H1 (cell line): ENCODE data around the gene ELAVL2. TPM values are rescaled to one million over a fixed set of nuclear protein-coding genes. Genes with fewer than 3 reads are reported as not detected.

Source experiments
- CTCF ChIA-PET: fragments of 300-600 bp; sonication (Branson Sonifier 250); formaldehyde crosslinking; loops from one replicate; lab custom pipeline; 2021; ENCODE audit not compliant: partially characterized antibody; lab: Charles Lee
- POLR2A ChIA-PET: fragments of 300-600 bp; sonication (Branson Sonifier 250); formaldehyde crosslinking; loops from one replicate; lab custom pipeline; 2021; ENCODE audit warnings: inconsistent platforms; ENCODE audit not compliant: partially characterized antibody; lab: Charles Lee
- DNase-seq, 2 experiments: peaks; one replicate each; pipeline versions ENCODE4 v3.0.0 to v3.0.0-alpha.2; 2010 to 2022; ENCODE audit warnings: low spot score in 2 of 2, low read depth in 1 of 2, mixed read lengths in 1 of 2
- FAIRE-seq: peaks from 2 replicates; lab custom pipeline; 2011; peaks lifted over from hg19 to GRCh38; lab: Jason Lieb, UNC
- H2AFZ ChIP-seq: 2 replicates; pipeline ENCODE4 v1.8.1; 2012; ENCODE audit warnings: low read length, inconsistent platforms
- H2AK5ac ChIP-seq: 2 replicates; pipeline ENCODE4 v1.6.1; 2013; ENCODE audit warnings: low read depth, low read length
- H2BK120ac ChIP-seq: replicated peaks from 2 replicates; pipeline ENCODE3; 2013; ENCODE audit warnings: low read depth, low read length, inconsistent platforms
- H2BK12ac ChIP-seq: 2 replicates; pipeline ENCODE4 v1.6.1; 2013; ENCODE audit warnings: low read depth, low read length
- H2BK15ac ChIP-seq: 2 replicates; pipeline ENCODE4 v1.6.1; 2013; ENCODE audit warnings: low read length
- H2BK20ac ChIP-seq: 2 replicates; pipeline ENCODE4 v1.6.1; 2013; ENCODE audit warnings: low read length
- H2BK5ac ChIP-seq: 2 replicates; pipeline ENCODE4 v1.6.1; 2013; ENCODE audit warnings: low read depth, low read length
- H3K14ac ChIP-seq: 2 replicates; pipeline ENCODE4 v1.6.1; 2013; ENCODE audit warnings: inconsistent platforms; ENCODE audit not compliant: insufficient read length
- H3K18ac ChIP-seq: 2 replicates; pipeline ENCODE4 v1.6.1; 2013; ENCODE audit warnings: low read length; ENCODE audit errors: extremely low read depth
- H3K23ac ChIP-seq: 2 replicates; pipeline ENCODE4 v1.6.1; 2013; ENCODE audit warnings: inconsistent platforms; ENCODE audit not compliant: insufficient read length
- H3K23me2 ChIP-seq: 2 replicates; pipeline ENCODE4 v1.6.1; 2013; ENCODE audit warnings: low read depth, low read length
- H3K27ac ChIP-seq: 2 replicates; pipeline ENCODE4 v1.6.1; 2011; ENCODE audit warnings: low read depth, low read length, inconsistent platforms
- H3K27me3 ChIP-seq, 4 experiments: replicated peaks in 1 of 4; 1 replicate in 1 of 4; 2 replicates in 3 of 4; pipeline versions ENCODE4 v1.6.1 to v1.8.1; 2011 to 2013; ENCODE audit warnings: low read length in 3 of 4, mild to moderate bottlenecking in 3 of 4, inconsistent platforms in 2 of 4, mixed read lengths in 2 of 4, moderate library complexity in 1 of 4; ENCODE audit not compliant: control insufficient read depth in 3 of 4, insufficient read depth in 3 of 4; ENCODE audit errors: extremely low read depth in 1 of 4
- H3K36me3 ChIP-seq, 4 experiments: 2 replicates each; pipeline versions ENCODE4 v1.6.1 to v1.8.1; 2011 to 2013; ENCODE audit warnings: mild to moderate bottlenecking in 4 of 4, low read length in 3 of 4, moderate library complexity in 2 of 4, control low read depth in 1 of 4, inconsistent platforms in 1 of 4; ENCODE audit not compliant: insufficient read depth in 4 of 4, control insufficient read depth in 2 of 4
- H3K4ac ChIP-seq: replicated peaks from 2 replicates; pipeline ENCODE3; 2013; ENCODE audit warnings: low read length, low read depth, mixed read lengths, inconsistent platforms; ENCODE audit not compliant: insufficient read length
- H3K4me1 ChIP-seq, 4 experiments: replicated peaks in 1 of 4; 1 replicate in 1 of 4; 2 replicates in 3 of 4; pipeline versions ENCODE4 v1.6.1 to v1.8.1; 2011 to 2013; ENCODE audit warnings: low read length in 3 of 4, inconsistent platforms in 2 of 4, mixed read lengths in 1 of 4; ENCODE audit not compliant: insufficient read depth in 4 of 4, control insufficient read depth in 3 of 4
- H3K4me2 ChIP-seq, 2 experiments: 2 replicates each; pipeline versions ENCODE4 v1.6.1 to v1.8.1; 2011 to 2013; ENCODE audit warnings: low read depth in 2 of 2, low read length in 2 of 2, control low read depth in 1 of 2, inconsistent platforms in 1 of 2, mild to moderate bottlenecking in 1 of 2; ENCODE audit not compliant: insufficient read depth in 1 of 2
- H3K4me3 ChIP-seq, 4 experiments: fragments of 200-600, 300-600 bp in 1 of 4; sonication (generic), shearing (Covaris generic), sonication (Bioruptor Twin) in 1 of 4; 2 replicates each; pipeline versions ENCODE4 v1.5.1 to v1.8.1; 2011 to 2016; ENCODE audit warnings: low read length in 4 of 4, low read depth in 3 of 4, control low read depth in 2 of 4, inconsistent platforms in 2 of 4, mild to moderate bottlenecking in 2 of 4, mixed read lengths in 1 of 4, moderate library complexity in 1 of 4; ENCODE audit not compliant: insufficient read depth in 2 of 4; ENCODE audit errors: extremely low read depth in 1 of 4
- H3K56ac ChIP-seq: replicated peaks from 2 replicates; pipeline ENCODE3; 2013; ENCODE audit warnings: low read depth, mild to moderate bottlenecking, mixed read lengths, low read length, inconsistent platforms; ENCODE audit not compliant: insufficient read length
- H3K79me1 ChIP-seq: 2 replicates; pipeline ENCODE4 v1.6.1; 2013; ENCODE audit warnings: low read depth, low read length, control low read depth
- H3K79me2 ChIP-seq, 2 experiments: 2 replicates each; pipeline versions ENCODE4 v1.6.1 to v1.8.1; 2012 to 2013; ENCODE audit warnings: low read length in 2 of 2, mild to moderate bottlenecking in 2 of 2, inconsistent platforms in 1 of 2; ENCODE audit not compliant: insufficient read depth in 2 of 2, control insufficient read depth in 1 of 2
- H3K9ac ChIP-seq, 4 experiments: replicated peaks in 1 of 4; 1 replicate in 1 of 4; 2 replicates in 3 of 4; pipeline versions ENCODE4 v1.6.1 to v1.8.1; 2011 to 2013; ENCODE audit warnings: low read depth in 3 of 4, low read length in 3 of 4, control low read depth in 2 of 4, mild to moderate bottlenecking in 2 of 4, moderate library complexity in 2 of 4, inconsistent platforms in 1 of 4; ENCODE audit errors: extremely low read depth in 1 of 4
- H3K9me3 ChIP-seq, 2 experiments: 2 replicates each; pipeline versions ENCODE4 v1.6.1 to v1.8.1; 2012 to 2013; ENCODE audit warnings: mild to moderate bottlenecking in 2 of 2, moderate library complexity in 2 of 2, control low read depth in 1 of 2, inconsistent platforms in 1 of 2, low read depth in 1 of 2, low read length in 1 of 2, mixed read lengths in 1 of 2; ENCODE audit not compliant: insufficient read depth in 2 of 2
- H4K20me1 ChIP-seq, 2 experiments: replicated peaks in 1 of 2; 2 replicates each; pipeline versions ENCODE3 to v1.8.1; 2011 to 2013; ENCODE audit warnings: inconsistent platforms in 2 of 2, low read length in 2 of 2, mild to moderate bottlenecking in 1 of 2; ENCODE audit not compliant: insufficient read depth in 2 of 2, control insufficient read depth in 1 of 2
- H4K5ac ChIP-seq: 2 replicates; pipeline ENCODE4 v1.6.1; 2013; ENCODE audit warnings: low read length, low read depth, mixed read lengths, inconsistent platforms; ENCODE audit not compliant: insufficient read length
- H4K8ac ChIP-seq: 2 replicates; pipeline ENCODE4 v1.8.0; 2013; ENCODE audit warnings: mild to moderate bottlenecking, moderate library complexity, low read length, inconsistent platforms; ENCODE audit not compliant: insufficient read depth; ENCODE audit errors: extremely low read depth
- H4K91ac ChIP-seq: replicated peaks from 2 replicates; pipeline ENCODE3; 2013; ENCODE audit warnings: low read length, mixed read lengths, inconsistent platforms; ENCODE audit not compliant: insufficient read length
- BACH1 ChIP-seq: IDR thresholded peaks from 2 replicates; pipeline ENCODE4 v1.6.1; 2012; ENCODE audit warnings: low read length, improper control_type of control experiment
- CHD1 ChIP-seq: IDR thresholded peaks from 2 replicates; pipeline ENCODE4 v1.6.1; 2012; ENCODE audit warnings: low read depth, low read length, improper control_type of control experiment
- KDM4A ChIP-seq: IDR thresholded peaks from one replicate; pipeline ENCODE4 v1.7.1; 2012; ENCODE audit warnings: low read depth, mild to moderate bottlenecking, moderate library complexity, low read length, inconsistent platforms; ENCODE audit not compliant: severe bottlenecking
- NRF1 ChIP-seq: IDR thresholded peaks from 2 replicates; pipeline ENCODE4 v1.6.1; 2011; ENCODE audit warnings: mild to moderate bottlenecking, low read depth, low read length, improper control_type of control experiment
- SIX5 ChIP-seq: IDR thresholded peaks from 2 replicates; pipeline ENCODE4 v1.6.1; 2011; ENCODE audit warnings: mild to moderate bottlenecking, low read depth, low read length
- SUZ12 ChIP-seq: fragments of 200-600 bp; sonication (generic); IDR thresholded peaks from 2 replicates; pipeline ENCODE4 v1.6.1; 2012; ENCODE audit warnings: mild to moderate bottlenecking, inconsistent platforms, low read length, moderate library complexity, mixed read lengths
- WGBS, 2 experiments: shearing (Covaris generic) in 1 of 2; methylation state at CpG; one replicate each; pipeline versions ENCODE4 v1.1.6 to v1.1.7; 2013 to 2015; ENCODE audit warnings: low lambda C conversion rate in 2 of 2, mixed read lengths in 2 of 2, inconsistent platforms in 1 of 2, low coverage in 1 of 2, missing lambda C conversion rate in 1 of 2; ENCODE audit not compliant: insufficient replicate concordance in 2 of 2, insufficient coverage in 1 of 2, insufficient read length in 1 of 2; ENCODE audit errors: extremely low coverage in 1 of 2, missing lambda C conversion rate in 1 of 2; 5-methylcytosine and 5-hydroxymethylcytosine counted together
- polyA plus RNA-seq, 7 experiments: library from polyadenylated mRNA; depleted of rRNA in 3 of 7; stranded (reverse) in 5 of 7; unstranded in 2 of 7; fragments of >200 nt in 5 of 7; fragments of 200-250 nt in 2 of 7; gene quantifications; 1 replicate in 5 of 7; 2 replicates in 1 of 7; 4 replicates in 1 of 7; pipeline versions ENCODE4 v1.2.1 to v1.2.3, GENCODE V29; 2011 to 2013; ENCODE audit warnings: missing spikeins in 2 of 7, mixed read lengths in 2 of 7
- total RNA-seq: library from RNA; stranded (reverse); fragmentation: NEBNext Ultra II Directional; extraction: Animal tissue kit (Norgen Biotek cat#: 25700); gene quantifications from 2 replicates; pipeline ENCODE4 v1.2.1, GENCODE V29; 2021
- TF ChIP-seq, protein P1 (sequence below): IDR thresholded peaks from 2 replicates; pipeline ENCODE4 v1.6.1; 2012; ENCODE audit warnings: low read length, inconsistent platforms

ELAVL2 gene
- total and polyA plus RNA-seq, 2 of the 8 experiments (the other 6 are each of a cell fraction or from before 2014, with no cell fraction given) = 4.9 to 21.9 TPM

DNA sequence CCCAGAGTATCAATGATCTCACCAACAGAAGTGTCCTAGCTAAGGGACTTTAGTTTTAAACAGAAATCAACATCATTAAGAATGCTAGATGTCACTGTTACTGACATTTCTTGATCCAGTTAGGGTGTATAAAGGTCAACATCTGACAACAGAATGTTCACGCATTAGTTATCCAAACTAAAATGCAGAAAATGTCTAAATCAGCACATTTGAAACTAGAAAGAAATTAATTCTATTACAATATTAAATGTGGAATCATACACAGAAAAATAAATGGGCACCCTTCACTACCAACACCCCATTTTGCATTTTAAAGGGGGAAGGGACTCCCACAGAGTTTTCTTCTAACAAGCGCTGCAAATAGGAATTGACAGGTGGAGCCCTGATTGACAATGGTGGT is 24.5 kb downstream of the ELAVL2 start:
- peaks cover 0 to 23% (median 14%) of the 10 kb centered on the region in 4 experiments; a peak in 5 of 7 replicates for H3K4me1 ChIP-seq
- H3K23me2 ChIP-seq = no peaks in the 10 kb centered on the region
- peaks cover 4 to 6% of the 10 kb centered on the region in 2 experiments for H4K20me1 ChIP-seq
- H4K8ac ChIP-seq = no peak overlapping the region
- H3K9me3 ChIP-seq = no peaks in the 10 kb centered on the region
- no peak overlapping the region for H3K18ac ChIP-seq
- peaks cover 4% of the 10 kb centered on the region; the same call in 1 of the 2 replicates for H3K79me1 ChIP-seq
- ChIA-PET POLR2A (interaction anchor here (1.2 kb wide), 1 partner anchor 19 kb away, joined by 3 read pairs; no protein-coding TSS in a partner anchor), CTCF (interaction anchor here (1.6 kb wide), 1 partner anchor 16 kb away, joined by 3 read pairs; no protein-coding TSS in a partner anchor)
- no peaks in the 10 kb centered on the region for H3K36me3 ChIP-seq
- no peak overlapping the region for H4K91ac ChIP-seq
- H3K9ac ChIP-seq = no peak overlapping the region
- H3K4me2 ChIP-seq = no peak overlapping the region
- no peak overlapping the region for H3K14ac ChIP-seq
- no peak overlapping the region for H2BK15ac ChIP-seq
- H3K4ac ChIP-seq = no peak overlapping the region
- no peaks in the 10 kb centered on the region for H3K27me3 ChIP-seq
- H2BK120ac ChIP-seq = no peak overlapping the region
- H3K79me2 ChIP-seq = peaks cover 4 to 100% of the 10 kb centered on the region in 2 experiments; a peak in 3 of 4 replicates
- DNase-seq (no peak), FAIRE-seq (no peak)
- H4K5ac ChIP-seq = no peak overlapping the region
- no peak overlapping the region for H3K27ac ChIP-seq
- H2BK5ac ChIP-seq = no peak overlapping the region
- no peak overlapping the region for H2BK20ac ChIP-seq
- H3K56ac ChIP-seq = no peak overlapping the region
- no peak overlapping the region for H2AK5ac ChIP-seq
- no peak overlapping the region for H2AFZ ChIP-seq
- no peak overlapping the region for H2BK12ac ChIP-seq
- WGBS, 2 experiments = 56% methylated on average over 2 of the region's 2 CpGs; no CpG with 5 or more reads in 1 of the 2 experiments
- H3K4me3 ChIP-seq = no peak overlapping the region
- H3K23ac ChIP-seq = no peak overlapping the region
- TF ChIP-seq NRF1 (no peak), CHD1 (no peak), SIX5 (no peak), SUZ12 (no peak), BACH1 (no peak), KDM4A (no peak)
- TF ChIP-seq, protein P1, sequence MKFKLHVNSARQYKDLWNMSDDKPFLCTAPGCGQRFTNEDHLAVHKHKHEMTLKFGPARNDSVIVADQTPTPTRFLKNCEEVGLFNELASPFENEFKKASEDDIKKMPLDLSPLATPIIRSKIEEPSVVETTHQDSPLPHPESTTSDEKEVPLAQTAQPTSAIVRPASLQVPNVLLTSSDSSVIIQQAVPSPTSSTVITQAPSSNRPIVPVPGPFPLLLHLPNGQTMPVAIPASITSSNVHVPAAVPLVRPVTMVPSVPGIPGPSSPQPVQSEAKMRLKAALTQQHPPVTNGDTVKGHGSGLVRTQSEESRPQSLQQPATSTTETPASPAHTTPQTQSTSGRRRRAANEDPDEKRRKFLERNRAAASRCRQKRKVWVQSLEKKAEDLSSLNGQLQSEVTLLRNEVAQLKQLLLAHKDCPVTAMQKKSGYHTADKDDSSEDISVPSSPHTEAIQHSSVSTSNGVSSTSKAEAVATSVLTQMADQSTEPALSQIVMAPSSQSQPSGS = no peak
